GM13977 (cell line): ENCODE results near the gene BCL11B.

ENCODE experiments used
- DNase-seq: peaks from one replicate; pipeline ENCODE4 v3.0.0; 2012; ENCODE audit warnings: low spot score
- CTCF ChIP-seq: IDR thresholded peaks from 2 replicates; pipeline ENCODE4 v1.5.1; 2012; ENCODE audit warnings: mild to moderate bottlenecking, control low read depth; ENCODE audit not compliant: insufficient read depth; ENCODE audit errors: extremely low read depth, missing control alignments
- in situ Hi-C: fragments of 300-500 bp; cut with MboI; formaldehyde crosslinking; loops from one replicate; pipeline ENCODE4 v1.12.0; 2022; ENCODE audit warnings: low sequenced_read_pairs, low pct_unique_long_range_greater_than_20kb, mixed read lengths, inconsistent platforms; ENCODE audit not compliant: unreplicated experiment

Gene BCL11B

GRCh38 chr14:99209409-99209808 lies 62.6 kb downstream of the BCL11B start:
- DNase-seq, result no peak
- in situ Hi-C loops, result no loop called here
- TF ChIP-seq CTCF, result no peak

- DNase-seq, result no peak
- in situ Hi-C loops, result no loop called here
- TF ChIP-seq CTCF, result no peak
Measured at GRCh38 chr14:99208318-99208717, 63.7 kb downstream of the BCL11B start.

- no peak for DNase-seq
- in situ Hi-C loops, result no loop called here
- no peak for TF ChIP-seq CTCF
Measured at GRCh38 chr14:99207456-99207855, 64.5 kb downstream of the BCL11B start.

GRCh38 chr14:99206090-99206489 lies 65.9 kb downstream of the BCL11B start:
- no peak for DNase-seq
- no peak for TF ChIP-seq CTCF
- in situ Hi-C loops, result no loop called here

- TF ChIP-seq CTCF, result no peak
- in situ Hi-C loops, result no loop called here
- DNase-seq, result no peak
Measured at GRCh38 chr14:99205086-99205688, 66.8 kb downstream of the BCL11B start.

- in situ Hi-C loops, result no loop called here
- TF ChIP-seq CTCF, result no peak
- DNase-seq, result no peak
Measured at GRCh38 chr14:99203801-99204200, 68.2 kb downstream of the BCL11B start.

- in situ Hi-C loops, result no loop called here
Measured at GRCh38 chr14:99203080-99203479, 68.9 kb downstream of the BCL11B start.

More at GRCh38 chr14:99203080-99203479, 68.9 kb downstream of the BCL11B start:
- DNase-seq, result no peak
- no peak for TF ChIP-seq CTCF
